ENCODE results near the gene ABRACL. TPM values are rescaled to one million over a fixed set of nuclear protein-coding genes. Genes with fewer than 3 reads are reported as not detected.

ABRACL gene, protein sequence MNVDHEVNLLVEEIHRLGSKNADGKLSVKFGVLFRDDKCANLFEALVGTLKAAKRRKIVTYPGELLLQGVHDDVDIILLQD
- 10 to 100 TPM in 3 of 4 donors, 1 to 10 TPM in 1; 3.2 to 31.6 (median 14.3) TPM for total RNA-seq

DNA sequence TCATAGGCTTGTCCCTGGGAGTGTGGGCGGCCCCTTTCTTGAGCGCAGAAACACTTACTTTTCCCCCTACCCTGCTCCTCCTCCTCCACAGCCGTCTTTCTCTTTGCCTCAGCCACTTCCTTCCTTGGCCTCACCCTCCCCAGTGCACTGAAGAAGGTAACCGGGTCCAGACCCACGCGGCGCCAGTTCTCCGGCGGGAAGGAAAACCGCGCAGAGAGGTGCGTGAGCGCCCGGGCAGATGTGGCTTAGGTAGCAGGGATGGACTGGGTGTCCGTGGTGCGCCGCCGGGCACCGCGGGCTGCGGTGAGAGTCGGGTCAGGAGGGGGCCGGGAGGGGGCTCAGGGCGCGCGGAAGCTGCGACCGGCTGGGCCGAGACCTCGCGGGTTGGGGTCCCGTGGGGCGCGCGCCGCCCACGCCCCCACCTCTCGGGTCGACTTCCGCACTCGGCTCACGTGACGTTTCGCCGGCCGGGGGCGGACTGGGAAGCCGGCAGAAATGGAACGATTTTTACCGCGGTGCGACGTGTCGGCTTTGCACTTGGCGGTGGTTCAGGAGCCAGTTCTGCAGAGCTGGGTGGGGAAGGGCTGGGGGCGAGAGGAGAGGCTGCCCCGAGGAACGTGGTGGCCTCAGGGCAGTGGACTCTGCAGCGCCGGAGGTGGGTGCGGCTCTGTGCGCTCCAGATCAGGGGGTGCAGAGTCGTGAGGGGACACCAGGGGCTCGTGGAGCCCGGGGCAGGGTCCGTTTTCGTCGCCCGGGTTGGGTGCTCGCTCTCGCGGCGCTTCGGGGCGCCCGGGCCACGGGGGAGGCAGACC is at the start of gene ABRACL:
TSS of gene ABRACL (plus strand) at position 88 of the 812 bp plus-strand sequence. CDS start 5,416 bp downstream, outside the sequence.
- TF ChIP-seq, protein P1, sequence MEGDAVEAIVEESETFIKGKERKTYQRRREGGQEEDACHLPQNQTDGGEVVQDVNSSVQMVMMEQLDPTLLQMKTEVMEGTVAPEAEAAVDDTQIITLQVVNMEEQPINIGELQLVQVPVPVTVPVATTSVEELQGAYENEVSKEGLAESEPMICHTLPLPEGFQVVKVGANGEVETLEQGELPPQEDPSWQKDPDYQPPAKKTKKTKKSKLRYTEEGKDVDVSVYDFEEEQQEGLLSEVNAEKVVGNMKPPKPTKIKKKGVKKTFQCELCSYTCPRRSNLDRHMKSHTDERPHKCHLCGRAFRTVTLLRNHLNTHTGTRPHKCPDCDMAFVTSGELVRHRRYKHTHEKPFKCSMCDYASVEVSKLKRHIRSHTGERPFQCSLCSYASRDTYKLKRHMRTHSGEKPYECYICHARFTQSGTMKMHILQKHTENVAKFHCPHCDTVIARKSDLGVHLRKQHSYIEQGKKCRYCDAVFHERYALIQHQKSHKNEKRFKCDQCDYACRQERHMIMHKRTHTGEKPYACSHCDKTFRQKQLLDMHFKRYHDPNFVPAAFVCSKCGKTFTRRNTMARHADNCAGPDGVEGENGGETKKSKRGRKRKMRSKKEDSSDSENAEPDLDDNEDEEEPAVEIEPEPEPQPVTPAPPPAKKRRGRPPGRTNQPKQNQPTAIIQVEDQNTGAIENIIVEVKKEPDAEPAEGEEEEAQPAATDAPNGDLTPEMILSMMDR (IDR thresholded peaks at IDR 0.05; ENCODE audit: low read depth) = no peak

DNA sequence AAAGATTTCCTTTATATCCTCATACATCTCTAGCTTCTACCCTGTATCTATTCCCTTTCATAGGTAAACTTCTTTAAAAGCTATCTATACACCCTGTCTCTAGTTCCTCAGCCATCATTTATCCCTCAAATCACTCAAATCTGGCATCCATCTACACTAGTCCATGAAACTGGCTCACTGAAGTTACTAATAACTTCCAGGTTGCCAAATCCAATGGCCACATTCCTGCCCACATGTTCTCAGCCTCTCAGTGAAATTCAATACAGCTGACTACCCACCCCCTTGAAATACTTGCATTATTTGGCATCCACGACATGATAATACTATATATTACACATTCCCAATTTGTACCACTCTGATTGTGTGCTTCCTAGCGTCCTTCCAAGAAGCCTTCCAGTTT is 49.2 kb upstream of the ABRACL start:
- TF ChIP-seq, protein P1 (IDR thresholded peaks at IDR 0.05; ENCODE audit: low read depth) = no peak

DNA sequence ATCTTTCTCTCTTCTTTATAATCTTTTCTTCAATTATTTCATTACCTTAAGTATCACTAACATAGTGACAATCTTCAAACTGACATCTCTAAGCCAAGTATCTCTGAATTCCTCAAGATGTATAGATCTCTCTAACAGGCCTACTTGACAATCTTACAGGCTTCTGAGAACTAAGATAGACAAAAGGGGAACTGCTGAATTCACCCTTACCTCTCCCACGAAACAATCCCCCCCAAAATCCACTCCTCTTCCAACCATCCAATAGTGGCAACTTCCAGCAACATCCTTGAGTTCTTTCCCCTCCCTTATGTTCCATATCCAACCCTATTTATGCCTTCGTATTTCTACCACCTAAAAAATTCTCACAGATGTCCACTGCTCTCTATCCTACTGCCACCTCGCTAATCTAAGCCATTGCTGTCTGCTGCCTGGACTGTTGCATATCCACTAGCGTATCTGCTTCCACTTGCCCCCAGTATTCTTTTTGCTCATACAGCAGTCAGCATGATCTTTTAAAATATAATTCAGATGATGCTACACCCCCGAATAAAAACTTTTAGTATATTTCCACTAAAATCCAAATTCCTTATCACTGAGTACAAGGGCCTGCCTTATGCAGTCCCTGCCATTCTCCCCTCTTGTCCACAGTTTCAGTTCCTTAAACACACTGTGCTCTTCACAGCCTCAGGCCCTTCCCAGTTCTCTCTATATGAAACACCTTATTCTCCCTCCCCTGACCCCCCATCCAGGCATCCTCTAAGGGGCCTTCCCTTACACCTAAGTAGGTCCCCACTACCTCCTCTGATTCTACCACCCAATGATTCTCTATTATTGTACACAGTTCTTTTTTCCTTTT is 48.5 kb upstream of the ABRACL start:
- TF ChIP-seq, protein P1 (IDR thresholded peaks at IDR 0.05; ENCODE audit: low read depth) = no peak

DNA sequence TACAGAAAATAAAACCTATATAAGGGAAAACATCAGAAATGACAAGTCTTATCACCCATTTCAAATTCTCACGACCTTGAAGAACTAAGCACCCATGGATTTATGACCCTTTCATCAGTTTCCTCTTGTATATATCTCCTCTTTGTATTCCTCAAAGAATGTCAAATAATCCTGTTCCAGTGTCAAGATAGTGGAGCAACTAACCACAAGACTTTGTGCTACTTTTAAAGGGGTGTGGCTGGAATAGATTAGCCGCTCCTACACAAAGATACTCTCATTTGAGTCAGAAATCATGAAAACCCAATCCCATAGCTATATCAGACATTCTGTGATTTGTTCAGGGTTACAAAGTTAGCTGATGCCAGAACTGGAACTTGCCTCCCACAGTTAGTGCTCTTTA is 47.1 kb upstream of the ABRACL start:
- TF ChIP-seq, protein P1 (IDR thresholded peaks at IDR 0.05; ENCODE audit: low read depth) = no peak

DNA sequence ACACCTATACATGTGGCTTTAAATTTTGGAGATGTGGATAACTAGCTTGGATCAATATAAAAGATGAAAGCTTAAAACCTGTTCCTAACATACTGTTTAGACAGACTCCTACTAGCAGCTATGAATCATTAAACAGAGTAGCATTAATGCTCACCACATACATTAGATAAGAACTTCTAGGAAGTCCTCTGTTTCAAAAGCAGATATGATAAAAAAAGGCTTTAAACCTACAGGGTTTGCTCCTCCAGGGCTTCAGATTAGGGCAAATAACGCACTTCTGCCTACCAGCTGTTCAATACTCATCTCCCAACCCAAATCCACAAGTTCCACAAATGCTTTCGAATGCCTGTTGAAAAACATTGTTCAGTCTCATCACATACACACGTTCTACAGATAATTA is 42.0 kb upstream of the ABRACL start:
- TF ChIP-seq, protein P1 (IDR thresholded peaks at IDR 0.05; ENCODE audit: low read depth) = no peak

DNA sequence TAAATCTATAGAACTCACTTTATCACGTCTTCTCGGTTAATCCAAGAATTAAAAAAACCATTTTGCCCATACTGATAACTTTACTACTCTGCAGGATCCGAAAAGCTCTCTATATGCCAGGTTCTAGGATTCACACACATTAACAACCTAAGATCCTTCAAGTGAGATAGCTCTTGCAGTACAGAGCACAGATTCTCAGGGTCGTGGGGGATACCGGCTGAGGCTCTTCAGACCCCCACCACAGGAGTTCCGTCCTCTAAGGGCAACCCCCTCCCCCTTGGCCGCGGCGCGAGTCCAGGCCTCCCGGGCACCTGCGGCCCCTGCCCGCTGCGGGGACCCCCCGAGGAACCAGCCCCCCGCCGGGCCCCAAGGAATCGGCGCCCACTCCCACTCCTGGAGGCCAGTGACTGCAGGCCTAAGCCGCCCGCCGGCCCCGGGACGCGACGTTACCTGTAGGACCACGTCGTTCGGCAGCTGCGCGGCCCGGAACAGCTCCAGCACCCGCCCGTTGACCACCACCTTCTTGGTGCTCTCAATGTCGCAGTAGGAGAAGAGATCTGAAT is 41.4 kb upstream of the ABRACL start:
- TF ChIP-seq, protein P1 (IDR thresholded peaks at IDR 0.05; ENCODE audit: low read depth) = no peak
